Measurements from ENCODE around the gene CCDC106. TPM values are rescaled to one million over a fixed set of nuclear protein-coding genes. Genes with fewer than 3 reads are reported as not detected.

CCDC106 gene
- total and polyA plus RNA-seq, 2 of the 4 experiments (the other 2 are of a cell fraction): 2.3 to 13.6 TPM

DNA sequence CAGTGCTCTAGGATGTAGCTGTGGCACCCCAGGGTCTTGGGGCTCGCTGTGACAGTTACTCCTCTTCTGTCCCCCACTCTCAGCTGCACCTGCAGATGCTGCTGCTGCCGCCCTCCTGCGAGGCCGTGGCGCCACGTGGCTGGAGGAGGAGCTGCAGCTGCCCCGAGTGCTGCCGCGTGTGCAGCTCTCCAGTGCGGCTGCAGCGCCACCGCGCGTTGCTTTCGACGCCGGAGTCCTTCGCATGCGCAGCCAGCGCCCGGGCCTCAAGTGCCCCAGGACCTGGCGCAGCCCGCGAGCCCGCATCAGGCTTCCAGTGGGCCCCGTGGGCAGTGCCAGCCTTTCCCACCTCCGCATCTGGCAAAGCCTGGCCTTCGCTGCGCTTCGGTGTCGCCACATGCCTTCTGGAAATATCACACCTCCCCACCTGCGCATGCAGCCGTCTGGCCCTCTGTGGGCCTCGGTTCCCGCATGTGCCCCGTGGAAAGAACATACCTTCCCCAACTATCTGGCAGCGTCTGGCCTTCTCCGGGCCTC is 7.9 kb upstream of the CCDC106 start:
- Histone ChIP-seq H3K14ac (replicated peaks; ENCODE audit: low read depth, low read length) (peak overlapping the region; percentile 98), H4K20me1 (ENCODE audit: insufficient read depth, low read length) (0 out of 2 replicates have a peak, but pooled peaks cover 9% of the 10 kb centered on the region), H3K4me3 (ENCODE audit: insufficient read depth, low read depth, low read length) (peak overlapping the region; percentile 74), H3K4ac (ENCODE audit: low read depth, low read length) (peak overlapping the region; percentile 97), H3K9ac (ENCODE audit: low read depth, low read length) (peak overlapping the region; percentile 42), H2BK15ac (ENCODE audit: low read depth, low read length) (no peak overlapping the region), H3K79me1 (ENCODE audit: low read depth in 1 of 2, low read length in 2 of 2) (peaks cover 33 to 87% of the 10 kb centered on the region in 2 experiments), H4K5ac (ENCODE audit: low read depth, low read length) (peak overlapping the region; percentile 30), H3K23ac (ENCODE audit: low read depth, low read length) (peak overlapping the region; percentile 99), H3K36me3 (ENCODE audit: control insufficient read depth, insufficient read depth, low read length) (peaks cover 10% of the 10 kb centered on the region; the same call in 1 of the 2 replicates), H3K18ac (ENCODE audit: low read depth, low read length) (no peak overlapping the region), H3K4me2 (ENCODE audit: low read depth, low read length) (peak overlapping the region; percentile 16), H2AK9ac (replicated peaks; ENCODE audit: low read depth, low read length, poor library complexity) (peak overlapping the region; percentile 95), H3K9me1 (ENCODE audit: insufficient read depth, low read length) (peaks cover 14% of the 10 kb centered on the region), H3K9me3 (ENCODE audit: control insufficient read depth, insufficient read depth, low read length) (no peaks in the 10 kb centered on the region), H4K8ac (ENCODE audit: low read depth in 2 of 2, low read length in 2 of 2) (peak overlapping the region; percentile 79 to 84; a peak in 3 of 4 replicates), H2AK5ac (ENCODE audit: low read depth, low read length) (peak overlapping the region; percentile 71), H3K27me3 (ENCODE audit: control insufficient read depth, insufficient read depth, low read length) (no peaks in the 10 kb centered on the region), H2BK20ac (ENCODE audit: low read depth, low read length) (no peak overlapping the region), H2BK5ac (ENCODE audit: low read depth, low read length, poor library complexity, severe bottlenecking) (peak overlapping the region; percentile 49), H2BK120ac (ENCODE audit: low read depth, low read length) (0 out of 2 replicates have a peak overlapping the region, but pooled peaks have one; percentile 28), H3K27ac (ENCODE audit: insufficient read depth, low read length) (peak overlapping the region; percentile 59), H2AFZ (replicated peaks; ENCODE audit: low read length, poor library complexity) (peak overlapping the region; percentile 90), H3K4me1 (ENCODE audit: control insufficient read depth, insufficient read depth, low read length) (peaks cover 21% of the 10 kb centered on the region), H3K56ac (ENCODE audit: extremely low read depth, insufficient read depth, low read length) (peak overlapping the region; percentile 82; the same call in 1 of the 2 replicates), H4K91ac (ENCODE audit: insufficient read depth, low read depth, low read length) (peak overlapping the region; percentile 82)
- ATAC-seq (ENCODE audit: low read depth): no peak
- in situ Hi-C loops (cut with MboI; ENCODE audit: low sequenced_read_pairs) (loop anchor here (25.0 kb wide), 2 partner anchors 353 to 528 kb away; partner anchors contain the start of genes BRSK1, HSPBP1 and PPP1R12C), intact Hi-C loops (cut with micrococcal nuclease) (no loop called here), dilution Hi-C loops (cut with HindIII; ENCODE audit: low sequenced_read_pairs, unreplicated experiment) (no loop called here)
- WGBS, 2 experiments (ENCODE audit: extremely low coverage in 2 of 2, insufficient read length in 1 of 2): 22% methylated on average over 35 of the region's 38 CpGs; no CpG with 5 or more reads in 1 of the 2 experiments
- BruUV-seq (replicated peaks): no TSS peak
- ChIA-PET CTCF (no interaction called here), POLR2A (ENCODE audit: unreplicated experiment) (no interaction called here)
- DNase-seq: peak; percentile 68
- TF ChIP-seq SMC3 (IDR thresholded peaks at IDR 0.05; ENCODE audit: low read depth, low read length) (0 out of 2 replicates have a peak, but pooled peaks have one; percentile 29), CEBPB (IDR thresholded peaks at IDR 0.05; ENCODE audit: low read depth, low read length) (no peak), BHLHE40 (IDR thresholded peaks at IDR 0.05; ENCODE audit: low read depth, low read length) (peak; percentile 12; the same call in 1 of the 2 replicates), MAZ (IDR thresholded peaks at IDR 0.05; ENCODE audit: borderline replicate concordance, low read depth, low read length) (no peak), NFE2L2 (IDR thresholded peaks at IDR 0.05; ENCODE audit: low read depth, low read length) (no peak), FOS (IDR thresholded peaks at IDR 0.05; ENCODE audit: low read depth, low read length) (no peak), MAFK (IDR thresholded peaks at IDR 0.05; ENCODE audit: low read depth, low read length) (no peak), RFX5 (IDR thresholded peaks at IDR 0.05; ENCODE audit: low read depth, low read length) (no peak), RCOR1 (IDR thresholded peaks at IDR 0.05; ENCODE audit: insufficient replicate concordance, low read length) (no peak), POLR2A (IDR thresholded peaks at IDR 0.05; ENCODE audit: low read depth, low read length) (no peak), MXI1 (IDR thresholded peaks at IDR 0.05; ENCODE audit: borderline replicate concordance, low read depth, low read length) (peak; percentile 82; the same call in 1 of the 2 replicates), RAD21 (IDR thresholded peaks at IDR 0.05; ENCODE audit: low read length) (peak; percentile 45), CHD1 (IDR thresholded peaks at IDR 0.05; ENCODE audit: low read depth, low read length) (no peak)
- TF ChIP-seq, protein P1, sequence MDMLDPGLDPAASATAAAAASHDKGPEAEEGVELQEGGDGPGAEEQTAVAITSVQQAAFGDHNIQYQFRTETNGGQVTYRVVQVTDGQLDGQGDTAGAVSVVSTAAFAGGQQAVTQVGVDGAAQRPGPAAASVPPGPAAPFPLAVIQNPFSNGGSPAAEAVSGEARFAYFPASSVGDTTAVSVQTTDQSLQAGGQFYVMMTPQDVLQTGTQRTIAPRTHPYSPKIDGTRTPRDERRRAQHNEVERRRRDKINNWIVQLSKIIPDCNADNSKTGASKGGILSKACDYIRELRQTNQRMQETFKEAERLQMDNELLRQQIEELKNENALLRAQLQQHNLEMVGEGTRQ (IDR thresholded peaks at IDR 0.05; ENCODE audit: low read depth, low read length): peak; percentile 62
- TF ChIP-seq, protein P2, sequence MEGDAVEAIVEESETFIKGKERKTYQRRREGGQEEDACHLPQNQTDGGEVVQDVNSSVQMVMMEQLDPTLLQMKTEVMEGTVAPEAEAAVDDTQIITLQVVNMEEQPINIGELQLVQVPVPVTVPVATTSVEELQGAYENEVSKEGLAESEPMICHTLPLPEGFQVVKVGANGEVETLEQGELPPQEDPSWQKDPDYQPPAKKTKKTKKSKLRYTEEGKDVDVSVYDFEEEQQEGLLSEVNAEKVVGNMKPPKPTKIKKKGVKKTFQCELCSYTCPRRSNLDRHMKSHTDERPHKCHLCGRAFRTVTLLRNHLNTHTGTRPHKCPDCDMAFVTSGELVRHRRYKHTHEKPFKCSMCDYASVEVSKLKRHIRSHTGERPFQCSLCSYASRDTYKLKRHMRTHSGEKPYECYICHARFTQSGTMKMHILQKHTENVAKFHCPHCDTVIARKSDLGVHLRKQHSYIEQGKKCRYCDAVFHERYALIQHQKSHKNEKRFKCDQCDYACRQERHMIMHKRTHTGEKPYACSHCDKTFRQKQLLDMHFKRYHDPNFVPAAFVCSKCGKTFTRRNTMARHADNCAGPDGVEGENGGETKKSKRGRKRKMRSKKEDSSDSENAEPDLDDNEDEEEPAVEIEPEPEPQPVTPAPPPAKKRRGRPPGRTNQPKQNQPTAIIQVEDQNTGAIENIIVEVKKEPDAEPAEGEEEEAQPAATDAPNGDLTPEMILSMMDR (conservative IDR thresholded peaks at IDR 0.05; ENCODE audit: low read depth, low read length): peak; percentile 61

All from IMR-90 (cell line).